Small intestine (tissue), 7 donors: ENCODE results near the gene SKAP1. TPM values are rescaled to one million over a fixed set of nuclear protein-coding genes. Genes with fewer than 3 reads are reported as not detected.
"Not testable (repeated sequence)": the region's sequence is repeated elsewhere in the genome, so short reads cannot be mapped to it uniquely, and the experiment has no call there.

Source experiments
- DNase-seq, 2 donors: peaks; one replicate each; pipeline versions ENCODE4 v3.0.0 to v3.0.0-alpha.2; 2013
- FAIRE-seq: peaks from 2 replicates; lab custom pipeline; 2012; peaks lifted over from hg19 to GRCh38; lab: Jason Lieb, UNC
- H3K27ac ChIP-seq, 3 donors: one replicate each; pipeline ENCODE4 v1.5.1; 2013; ENCODE audit warnings: low read length in 2 of 3, mild to moderate bottlenecking in 2 of 3, control low read depth in 1 of 3, inconsistent platforms in 1 of 3, low read depth in 1 of 3, moderate library complexity in 1 of 3
- H3K27me3 ChIP-seq, 3 donors: one replicate each; pipeline ENCODE4 v1.6.1; 2013; ENCODE audit warnings: low read length in 3 of 3, inconsistent platforms in 1 of 3; ENCODE audit not compliant: control insufficient read depth in 3 of 3, insufficient read depth in 3 of 3
- H3K36me3 ChIP-seq, 3 donors: one replicate each; pipeline ENCODE4 v1.6.1; 2013; ENCODE audit warnings: low read length in 3 of 3, inconsistent platforms in 1 of 3, low read depth in 1 of 3, mild to moderate bottlenecking in 1 of 3, moderate library complexity in 1 of 3; ENCODE audit not compliant: control insufficient read depth in 3 of 3, insufficient read depth in 2 of 3
- H3K4me1 ChIP-seq, 3 donors: one replicate each; pipeline ENCODE4 v1.6.1; 2013; ENCODE audit warnings: low read length in 2 of 3, inconsistent platforms in 1 of 3, low read depth in 1 of 3, mild to moderate bottlenecking in 1 of 3, moderate library complexity in 1 of 3; ENCODE audit not compliant: control insufficient read depth in 3 of 3, insufficient read depth in 2 of 3
- H3K4me3 ChIP-seq, 3 donors: one replicate each; pipeline ENCODE4 v1.5.1; 2013; ENCODE audit warnings: low read length in 3 of 3, control low read depth in 1 of 3, inconsistent platforms in 1 of 3, low read depth in 1 of 3, mild to moderate bottlenecking in 1 of 3, moderate library complexity in 1 of 3
- H3K9me3 ChIP-seq, 2 donors: one replicate each; pipeline ENCODE4 v1.6.1; 2013; ENCODE audit warnings: low read depth in 1 of 2, low read length in 1 of 2; ENCODE audit not compliant: control insufficient read depth in 2 of 2, insufficient read depth in 1 of 2
- WGBS, 3 donors: extraction: QIAGEN DNeasy Blood & Tissue Kit; methylation state at CpG; one replicate each; pipeline ENCODE4 v1.1.7; 2013; 5-methylcytosine and 5-hydroxymethylcytosine counted together
- polyA plus RNA-seq, 4 donors: library from polyadenylated mRNA; stranded (reverse) in 3 of 4; unstranded in 1 of 4; fragments of 200-250 nt in 3 of 4; fragments of 120-200 nt in 1 of 4; gene quantifications; one replicate each; pipeline versions ENCODE4 v1.2.1 to v1.2.3, GENCODE V29; 2013
- donor health status: healthy with polysubstance abuse.
- donor health status: control.
- donor health status: control.
- donor health status: Bipolar disorder and iron deficiency.
- donor health status: healthy.

The SKAP1 gene
- polyA plus RNA-seq, 4 donors: 1.8 to 8.1 (median 2.1) TPM

DNA sequence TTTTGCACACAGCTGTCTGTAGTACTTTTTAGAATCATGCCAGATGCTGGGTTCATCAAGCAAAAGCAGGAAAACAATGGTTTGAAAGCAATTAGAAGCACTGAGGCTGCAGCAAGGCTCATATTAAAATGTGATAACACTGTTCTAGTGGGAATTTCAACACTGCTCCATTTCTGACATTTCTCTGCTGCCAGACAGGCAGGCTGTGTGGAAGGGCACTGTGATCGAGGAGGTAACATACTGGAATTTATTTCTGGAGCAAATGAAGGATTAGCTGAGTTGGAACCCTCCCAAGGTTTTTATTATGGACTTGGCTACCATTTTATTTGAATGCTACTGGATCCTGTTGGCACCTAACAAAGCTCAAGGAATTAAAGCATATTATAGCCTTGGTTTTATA, 66.9 kb downstream of the SKAP1 start:
- Histone ChIP-seq H3K9me3 (no peaks in the 10 kb centered on the region), H3K4me3 (no peak overlapping the region), H3K36me3 (no peaks in the 10 kb centered on the region), H3K4me1 (no peaks in the 10 kb centered on the region), H3K27ac (no peak overlapping the region), H3K27me3 (peaks cover 0 to 21% (median 3%) of the 10 kb centered on the region in 3 donors)
- DNase-seq: no peak
- WGBS, 3 donors: 19 to 65% (median 38%) methylated on average over 1 of the region's 1 CpG
- FAIRE-seq: no peak

DNA sequence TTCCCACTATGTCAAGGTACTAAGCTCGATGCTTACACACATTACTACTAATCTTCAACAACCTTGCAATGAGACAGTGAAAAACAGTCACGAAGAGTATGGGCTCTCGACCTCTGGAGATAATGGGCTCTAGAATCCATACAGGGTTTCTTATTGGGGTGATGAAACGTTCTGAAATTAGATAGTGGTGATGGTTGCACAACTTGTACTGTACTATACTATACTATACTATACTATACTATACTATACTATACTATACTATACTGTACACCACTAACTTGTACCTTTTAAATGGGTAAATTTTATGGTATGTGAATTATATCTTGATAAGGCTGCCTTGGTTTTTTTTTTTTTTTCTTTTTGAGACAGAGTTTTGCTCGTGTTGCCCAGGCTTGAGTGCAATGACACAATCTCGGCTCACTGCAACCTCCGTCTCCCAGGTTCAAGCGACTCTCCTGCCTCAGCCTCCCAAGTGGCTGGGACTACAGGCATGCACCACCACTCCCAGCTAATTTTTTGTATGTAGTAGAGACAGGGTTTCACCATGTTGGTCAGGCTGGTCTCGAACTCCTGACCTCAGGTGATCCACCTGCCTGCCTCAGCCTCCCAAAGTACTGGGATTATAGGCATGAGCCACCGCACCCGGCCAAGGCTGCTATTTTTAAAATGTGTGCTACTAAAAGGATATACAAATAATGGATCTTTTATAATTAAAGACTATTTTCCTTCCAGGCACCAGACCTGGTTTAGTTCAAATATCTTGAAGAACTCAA, 69.0 kb downstream of the SKAP1 start:
- H3K9me3 ChIP-seq, H3K4me3 ChIP-seq, H3K4me1 ChIP-seq, H3K36me3 ChIP-seq, DNase-seq, H3K27ac ChIP-seq, FAIRE-seq: not testable (repeated sequence)
- 64 to 77% (median 76%) methylated on average over 11 of the region's 11 CpGs for WGBS, 3 donors
- H3K27me3 ChIP-seq: peaks cover 0 to 16% (median 3%) of the 10 kb centered on the region in 3 donors

DNA sequence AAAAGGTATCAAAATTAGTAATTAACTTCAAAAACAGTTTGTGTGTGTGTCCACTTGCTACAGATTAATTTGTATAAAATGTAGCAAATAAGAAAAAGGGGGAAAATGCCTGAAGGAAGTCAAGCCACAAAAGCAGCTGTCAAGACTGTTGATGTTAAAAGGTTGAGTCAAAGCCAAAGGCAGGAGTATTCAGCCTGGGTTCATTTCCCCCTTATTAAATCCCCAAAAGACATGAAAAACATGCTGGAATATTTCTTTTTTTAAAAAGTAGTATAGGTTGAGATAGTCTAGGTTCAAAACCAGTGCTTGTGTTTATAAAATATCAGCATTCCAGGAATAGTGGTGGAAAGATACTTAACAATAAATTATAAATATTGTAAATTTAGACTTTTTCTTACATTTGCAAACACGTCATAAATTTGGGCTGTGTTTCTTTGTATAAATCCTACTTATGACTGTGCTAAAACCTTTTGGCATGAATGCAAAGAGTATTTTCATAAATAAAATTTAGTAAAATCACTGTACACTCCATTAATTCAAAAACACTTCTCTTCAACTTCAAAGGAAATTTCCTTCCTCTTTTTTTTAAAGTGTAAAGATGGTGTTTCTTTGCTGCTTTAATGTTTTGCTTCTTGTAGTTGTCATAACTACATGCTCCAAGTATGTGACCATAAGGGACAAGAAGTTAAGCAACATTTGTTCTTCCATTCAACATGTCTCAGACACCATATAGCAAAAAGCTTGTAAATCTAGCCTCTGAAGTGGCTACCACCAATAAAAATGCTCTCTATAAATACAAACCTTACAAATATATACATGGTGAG, 72.0 kb downstream of the SKAP1 start:
- H3K27ac ChIP-seq: no peak overlapping the region
- H3K27me3 ChIP-seq: peaks cover 0 to under 1% (median under 1%) of the 10 kb centered on the region in 3 donors
- no peak for FAIRE-seq
- WGBS, 3 donors: 62 to 73% (median 70%) methylated on average over 1 of the region's 1 CpG
- no peak for DNase-seq
- no peaks in the 10 kb centered on the region for H3K36me3 ChIP-seq
- H3K4me3 ChIP-seq: no peak overlapping the region
- no peaks in the 10 kb centered on the region for H3K9me3 ChIP-seq
- no peaks in the 10 kb centered on the region for H3K4me1 ChIP-seq

DNA sequence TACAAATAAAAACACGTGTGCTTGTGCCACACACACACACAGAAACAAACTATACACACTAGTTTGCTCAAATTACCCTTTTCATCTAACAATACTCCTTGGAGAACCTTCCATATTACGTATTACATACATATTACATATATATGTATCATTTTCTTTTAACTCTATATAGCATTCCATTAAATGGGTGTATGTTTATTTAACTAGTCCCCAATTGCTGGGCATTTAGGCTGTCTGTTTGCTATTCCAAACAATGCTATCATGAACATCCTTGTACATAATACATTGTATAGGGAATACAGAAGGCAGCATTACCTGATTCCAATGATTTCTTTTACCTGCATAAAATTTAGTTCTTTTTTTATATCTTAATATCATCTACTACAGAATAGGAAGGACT, 73.1 kb downstream of the SKAP1 start:
- no peak for DNase-seq
- Histone ChIP-seq H3K9me3 (no peaks in the 10 kb centered on the region), H3K36me3 (no peaks in the 10 kb centered on the region), H3K4me1 (no peaks in the 10 kb centered on the region), H3K4me3 (no peak overlapping the region), H3K27me3 (no peaks in the 10 kb centered on the region), H3K27ac (no peak overlapping the region)
- no peak for FAIRE-seq
- 58 to 80% (median 72%) methylated on average over 2 of the region's 2 CpGs for WGBS, 3 donors

DNA sequence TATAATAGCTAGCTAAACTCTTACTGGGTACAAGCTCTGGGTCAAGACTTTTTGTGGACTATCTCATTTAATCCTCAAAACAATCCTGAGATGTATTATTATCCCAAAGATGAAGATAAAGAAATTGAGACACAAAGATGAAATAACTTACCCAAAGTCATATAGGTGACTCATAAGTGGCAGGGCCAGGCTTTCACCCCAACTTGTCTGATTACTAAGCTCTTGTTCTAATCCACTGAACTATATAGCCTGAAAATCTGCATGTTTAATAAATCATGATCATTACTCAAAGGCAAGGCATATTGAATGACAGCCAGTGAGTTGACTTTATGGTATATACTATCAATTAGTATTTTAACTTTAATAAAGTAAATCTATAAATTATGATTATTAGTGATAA, 77.4 kb downstream of the SKAP1 start:
- H3K4me1 ChIP-seq: no peaks in the 10 kb centered on the region
- no peaks in the 10 kb centered on the region for H3K36me3 ChIP-seq
- FAIRE-seq: no peak
- no peak overlapping the region for H3K4me3 ChIP-seq
- H3K9me3 ChIP-seq: no peaks in the 10 kb centered on the region
- no peak for DNase-seq
- H3K27me3 ChIP-seq: peaks cover 0 to 5% (median 0%) of the 10 kb centered on the region in 3 donors
- H3K27ac ChIP-seq: no peak overlapping the region

DNA sequence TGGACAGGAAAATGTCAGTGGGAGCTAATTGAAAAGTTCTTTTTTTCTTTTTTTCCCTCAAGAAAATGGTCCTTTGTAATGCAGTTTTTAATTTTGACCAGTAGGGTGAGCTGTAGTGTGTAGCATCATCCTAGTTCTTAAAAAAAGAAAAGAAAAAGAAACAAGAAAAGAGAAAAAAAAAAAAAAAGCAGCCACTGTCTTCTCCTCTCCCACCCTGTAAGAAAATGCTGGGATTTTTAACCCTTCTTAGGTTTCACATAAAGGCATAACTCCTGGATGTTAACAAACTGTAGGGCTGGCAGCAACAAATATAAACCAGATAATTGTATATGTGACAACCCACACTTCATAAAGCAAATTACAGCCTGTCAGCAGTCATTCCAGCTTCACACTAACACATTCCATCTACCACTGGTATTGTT, 78.1 kb downstream of the SKAP1 start:
- Histone ChIP-seq H3K27ac (no peak overlapping the region), H3K4me1 (no peaks in the 10 kb centered on the region), H3K9me3 (no peaks in the 10 kb centered on the region), H3K36me3 (no peaks in the 10 kb centered on the region), H3K4me3 (no peak overlapping the region), H3K27me3 (peaks cover 0 to 5% (median 0%) of the 10 kb centered on the region in 3 donors)
- FAIRE-seq (no peak), DNase-seq (peak; percentile 12 to 34)

DNA sequence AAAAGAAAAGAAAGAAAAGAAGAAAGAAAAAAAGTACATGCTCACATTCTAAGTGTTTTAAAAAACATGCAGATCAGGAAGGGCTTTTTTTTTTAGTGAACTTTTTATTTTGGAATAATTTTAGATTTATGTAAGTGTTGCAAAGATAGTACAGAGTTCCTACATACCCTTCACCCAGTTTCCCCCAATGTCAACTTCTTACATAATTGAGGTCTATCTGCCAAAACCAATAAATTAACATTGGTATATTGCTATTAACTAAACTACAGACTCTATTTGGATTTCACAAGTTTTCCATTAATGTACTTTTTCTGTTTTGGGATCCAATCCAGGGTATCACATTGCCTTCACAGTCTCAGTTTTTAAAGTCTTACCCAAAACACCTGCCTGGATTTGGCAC, 81.7 kb downstream of the SKAP1 start:
- no peaks in the 10 kb centered on the region for H3K4me1 ChIP-seq
- H3K36me3 ChIP-seq: no peaks in the 10 kb centered on the region
- no peak for DNase-seq
- no peaks in the 10 kb centered on the region for H3K9me3 ChIP-seq
- H3K27ac ChIP-seq: no peak overlapping the region
- no peak overlapping the region for H3K4me3 ChIP-seq
- no peak for FAIRE-seq
- H3K27me3 ChIP-seq: peaks cover 0 to 5% (median 0%) of the 10 kb centered on the region in 3 donors

DNA sequence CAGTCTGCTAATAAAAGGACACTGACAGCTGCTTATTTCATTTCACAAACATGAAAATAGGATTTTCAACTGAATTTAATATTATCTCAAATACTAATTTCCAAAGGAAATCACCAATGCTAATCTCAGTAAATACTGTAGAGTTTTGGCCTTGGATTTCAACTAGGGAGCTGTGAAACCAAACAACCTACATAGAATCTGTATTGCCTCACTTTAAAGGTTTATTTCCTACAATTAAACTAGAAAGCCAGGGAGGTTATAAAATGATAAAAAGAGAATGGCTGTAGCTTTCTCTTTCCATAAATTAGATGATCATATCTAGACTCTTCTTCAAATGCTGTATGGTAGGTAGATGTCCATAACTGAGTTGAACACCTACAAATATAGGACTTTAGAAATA, 82.8 kb downstream of the SKAP1 start:
- peaks cover 0 to 5% (median 0%) of the 10 kb centered on the region in 3 donors for H3K27me3 ChIP-seq
- no peak overlapping the region for H3K27ac ChIP-seq
- no peaks in the 10 kb centered on the region for H3K4me1 ChIP-seq
- FAIRE-seq (no peak), DNase-seq (no peak)
- no peaks in the 10 kb centered on the region for H3K9me3 ChIP-seq
- no peaks in the 10 kb centered on the region for H3K36me3 ChIP-seq
- no peak overlapping the region for H3K4me3 ChIP-seq
